GM21381 (cell line): ENCODE measurements around the gene TMEM131L.

Source experiments
- ATAC-seq: cut with Tn5 transposase; IDR thresholded peaks from one replicate; pipeline ENCODE4 v1.9.1; 2021; ENCODE audit warnings: mild to moderate bottlenecking, moderate library complexity; ENCODE audit not compliant: unreplicated experiment

Gene TMEM131L

DNA sequence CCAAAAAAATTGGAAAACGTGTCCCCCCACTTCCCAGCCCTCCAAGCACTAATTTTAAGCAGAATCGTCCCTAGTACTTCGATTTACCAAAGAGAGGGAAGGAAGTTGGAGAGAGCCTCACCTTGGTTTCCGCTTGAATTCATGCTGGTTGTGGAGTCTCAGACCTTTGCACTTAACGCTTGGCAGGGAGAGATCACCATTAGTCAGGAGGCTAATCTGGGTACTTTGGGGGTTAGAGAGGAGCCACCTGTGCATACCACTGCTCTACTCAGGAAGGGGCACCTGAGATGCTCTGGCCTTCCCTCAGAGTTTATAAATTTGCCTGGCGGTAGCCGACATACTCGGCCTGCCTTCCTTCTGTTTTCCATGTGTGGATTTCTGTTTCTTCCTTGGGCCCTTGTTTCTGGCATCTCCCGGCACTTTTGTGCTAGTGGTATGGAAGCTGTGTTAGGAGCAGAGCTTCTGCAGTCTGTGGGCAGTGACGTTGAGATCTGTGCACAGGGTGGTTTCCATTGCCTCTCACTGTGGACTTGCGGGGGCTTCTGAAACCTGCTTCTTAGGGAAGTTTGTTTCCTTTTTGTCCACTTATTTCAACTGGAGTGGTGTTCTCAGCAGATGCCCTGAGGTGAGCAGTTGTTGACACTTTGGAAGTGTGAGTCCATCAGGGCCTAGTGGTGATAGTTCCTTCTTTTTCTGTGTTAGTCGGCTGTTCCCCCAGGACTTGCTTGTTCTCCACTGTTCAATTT lies 104.2 kb downstream of the TMEM131L start:
- ATAC-seq: no peak

DNA sequence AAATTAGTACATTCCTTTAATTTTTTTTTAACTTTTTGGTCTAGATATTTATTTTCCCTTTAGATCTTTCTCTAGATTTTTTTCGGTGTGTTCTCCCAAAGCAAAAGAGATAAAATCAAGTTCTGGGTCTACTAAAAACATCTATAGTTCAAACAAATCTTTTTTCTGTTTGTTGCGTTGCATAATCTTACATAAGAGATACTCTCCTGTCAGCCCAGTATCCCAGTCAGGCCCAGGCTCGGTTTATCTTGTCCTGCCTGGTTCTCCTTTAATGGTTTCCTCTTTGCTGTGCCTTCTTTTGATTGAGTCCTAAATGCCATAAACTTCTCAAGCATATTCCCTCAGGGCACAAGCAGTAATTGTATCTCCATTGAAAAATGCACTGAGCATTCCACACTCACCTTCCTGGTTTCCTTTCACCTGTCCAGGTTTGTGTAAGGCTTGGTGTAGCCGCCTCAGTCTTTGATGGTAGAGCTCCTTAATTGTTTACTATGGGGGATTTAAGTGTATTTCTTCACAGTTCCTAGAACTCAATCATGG lies 104.9 kb downstream of the TMEM131L start:
- ATAC-seq: no peak

DNA sequence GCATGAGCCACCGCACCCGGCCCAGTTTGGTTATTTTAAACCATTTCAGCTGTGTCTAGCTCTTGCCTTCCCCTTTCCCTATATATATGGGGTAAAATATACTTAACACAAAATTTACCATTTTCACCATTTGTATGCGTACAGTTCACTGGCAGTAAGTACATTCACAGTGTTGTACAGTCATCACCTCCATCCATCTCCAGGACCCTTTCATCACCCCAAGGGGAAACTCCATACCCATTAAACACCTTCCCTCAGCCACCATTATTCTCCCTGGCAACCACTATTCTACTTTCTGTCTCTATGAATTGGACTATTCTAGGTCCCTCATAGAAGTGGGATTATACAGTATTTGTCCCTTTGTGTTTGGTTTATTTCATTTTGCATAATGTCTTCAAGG lies 106.4 kb downstream of the TMEM131L start:
- no peak for ATAC-seq

DNA sequence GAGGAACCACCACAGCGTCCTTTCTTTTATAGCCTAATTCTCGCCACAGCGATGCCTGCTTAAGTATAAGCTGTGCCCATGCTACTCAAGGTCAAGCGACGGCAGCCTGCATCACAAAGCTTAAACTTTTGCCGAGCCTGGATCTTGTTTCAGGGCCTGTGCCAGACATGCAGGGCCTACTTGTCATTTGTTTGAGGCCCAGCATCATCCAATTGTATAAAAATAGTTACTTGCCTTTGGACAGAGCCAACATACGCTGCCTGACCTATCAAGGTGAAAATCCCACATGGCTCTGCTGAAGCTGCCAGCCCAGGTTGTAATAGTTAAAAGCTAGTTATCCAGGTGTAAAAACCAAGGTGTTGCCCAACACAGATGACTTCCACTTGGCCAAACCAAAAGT lies 107.1 kb downstream of the TMEM131L start:
- no peak for ATAC-seq

DNA sequence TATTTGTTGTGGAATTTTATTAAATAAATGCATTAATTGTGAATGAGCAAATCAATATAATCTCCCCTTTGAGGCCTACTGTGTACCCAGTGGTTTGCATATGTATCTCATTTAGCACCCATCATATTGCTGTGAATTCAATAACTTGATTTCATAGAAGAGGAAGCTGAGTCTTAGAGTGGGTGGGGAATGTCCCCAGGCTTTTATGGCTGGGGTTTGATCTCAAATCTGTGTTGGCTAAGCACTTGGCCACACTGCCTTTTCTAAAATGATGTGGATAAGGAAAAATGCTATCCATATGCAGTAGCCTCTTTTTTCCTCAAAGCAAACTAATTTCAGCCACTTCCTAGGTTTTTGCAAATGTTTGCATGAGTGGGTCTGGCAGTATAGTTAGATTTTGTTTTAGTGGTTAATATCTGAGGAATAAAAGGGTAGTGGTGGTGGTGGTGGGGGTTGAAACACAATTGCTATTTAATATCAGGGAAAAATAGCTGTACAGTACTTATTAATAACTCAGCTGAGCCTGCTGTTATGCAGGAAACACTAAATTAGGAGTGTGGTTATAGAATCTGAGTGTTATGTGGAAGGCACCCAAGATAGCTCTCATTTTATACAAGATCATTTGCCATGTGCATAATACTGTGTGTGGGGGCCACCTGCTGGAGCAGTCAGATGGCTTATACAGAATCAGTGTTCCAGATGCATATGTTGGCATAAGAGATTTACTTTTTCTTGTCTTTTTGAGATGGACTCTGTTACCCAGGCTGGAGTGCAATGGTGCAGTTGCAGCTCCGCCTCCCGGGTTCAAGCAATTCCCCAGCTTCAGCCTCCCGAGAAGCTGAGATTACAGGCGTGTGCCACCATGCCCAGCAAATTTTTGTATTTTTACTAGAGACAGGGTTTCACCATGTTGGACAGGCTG lies 108.0 kb downstream of the TMEM131L start:
- no peak for ATAC-seq

DNA sequence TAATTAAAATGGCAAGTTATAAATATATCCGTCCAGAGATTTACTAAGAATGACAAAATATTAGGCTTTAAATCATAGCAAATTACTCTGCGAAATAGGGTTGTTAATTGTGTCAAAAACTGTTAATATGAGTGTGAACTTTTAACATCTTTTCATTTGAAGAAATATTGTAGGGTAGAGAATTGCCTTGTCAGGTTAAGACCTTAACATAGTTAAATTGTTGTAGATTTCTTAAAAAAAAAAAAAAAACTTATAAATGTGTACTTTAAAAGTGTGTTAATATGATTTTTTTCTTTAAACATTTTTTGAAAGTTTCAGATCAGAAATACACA lies 110.2 kb downstream of the TMEM131L start:
- ATAC-seq: no peak

DNA sequence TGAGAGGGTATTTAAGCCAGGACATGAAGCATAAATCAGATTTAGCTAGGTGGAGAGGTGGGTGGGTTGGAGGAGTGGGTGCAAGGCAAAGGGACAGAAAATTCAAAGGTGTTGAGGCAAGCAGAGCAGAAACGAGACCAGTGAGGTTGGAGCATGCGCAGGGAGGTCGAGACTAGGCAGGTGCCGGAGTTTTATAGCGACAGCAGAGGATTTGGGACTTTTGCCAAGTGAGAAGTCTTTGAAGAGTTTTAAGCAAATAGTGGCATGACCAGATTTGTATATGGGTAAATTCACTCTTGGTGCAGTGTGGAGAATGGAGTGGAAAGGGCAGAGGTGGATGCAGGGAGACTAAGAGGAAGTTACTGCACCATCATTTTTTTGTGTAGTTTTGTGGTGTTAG lies 110.9 kb downstream of the TMEM131L start:
- no peak for ATAC-seq

DNA sequence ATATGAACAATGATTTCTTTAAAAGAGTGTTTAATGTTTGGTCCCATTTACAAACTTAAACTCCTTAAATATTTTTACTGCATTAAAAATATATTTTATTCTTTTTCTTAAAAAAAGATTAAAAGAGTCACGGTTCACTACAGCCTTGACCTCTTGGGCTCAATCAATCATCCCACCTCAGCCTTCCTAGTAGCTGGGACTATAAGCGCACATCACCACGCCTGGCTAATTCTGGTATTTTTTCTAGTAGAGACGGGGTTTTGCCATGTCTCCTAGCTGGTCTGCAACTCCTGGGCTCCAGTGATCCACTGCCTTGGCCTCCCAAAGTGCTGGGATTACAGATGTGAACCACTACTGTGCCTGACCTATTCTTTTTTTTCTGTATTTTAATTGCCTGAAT lies 113.2 kb downstream of the TMEM131L start:
- no peak for ATAC-seq

DNA sequence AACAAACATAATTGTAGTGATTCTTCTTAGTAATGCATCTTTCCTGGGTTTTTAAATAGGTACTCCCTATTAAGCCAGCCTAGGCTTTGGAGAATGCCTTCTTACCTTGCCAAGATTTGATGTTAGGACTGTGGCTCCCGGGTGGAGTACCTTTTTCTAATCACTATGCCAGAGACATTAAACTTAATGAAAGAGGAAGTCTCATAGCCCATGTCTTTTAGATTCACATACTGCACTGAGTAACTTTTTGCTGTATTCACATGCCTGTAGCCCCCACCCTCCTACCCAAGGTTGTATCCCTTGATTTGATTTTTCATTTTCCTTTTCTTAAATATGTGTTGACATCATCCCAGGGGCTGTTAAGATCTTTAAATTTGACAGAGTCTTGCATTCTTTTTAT lies 113.7 kb downstream of the TMEM131L start:
- no peak for ATAC-seq

DNA sequence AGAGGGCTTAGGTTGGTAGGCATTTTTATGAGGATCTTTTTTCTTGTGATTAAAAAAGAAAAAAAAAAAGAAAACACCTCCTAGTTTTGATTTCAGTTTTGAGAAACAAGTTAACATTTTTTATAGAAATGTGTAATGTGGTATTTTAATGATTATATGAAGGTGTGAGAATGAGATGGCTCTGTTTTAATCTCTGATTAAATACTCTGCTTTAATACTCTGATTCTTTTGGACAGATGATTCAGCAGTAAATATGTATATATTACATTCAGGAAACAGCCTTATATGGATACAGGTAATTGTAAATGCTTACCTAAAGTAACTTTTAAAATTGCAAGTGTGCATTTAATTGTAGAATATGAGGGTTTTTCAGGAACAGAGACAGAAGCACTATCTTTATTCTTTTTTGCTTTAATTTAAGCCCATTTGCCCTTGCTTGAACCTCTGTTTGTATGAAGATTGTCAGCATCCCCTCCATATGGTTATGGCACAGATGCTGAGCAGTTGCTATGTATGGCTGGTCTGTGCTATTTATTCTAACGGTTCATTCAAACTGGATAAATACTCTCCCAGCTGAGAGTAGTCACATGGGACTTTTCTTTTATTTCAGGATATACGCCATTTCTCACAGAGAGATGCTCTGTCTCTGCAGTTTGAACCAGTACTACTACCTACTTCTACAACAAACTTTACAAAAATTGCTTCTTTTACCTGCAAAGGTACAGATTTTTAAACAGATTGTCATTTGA lies 117.0 kb downstream of the TMEM131L start:
- ATAC-seq: no peak

DNA sequence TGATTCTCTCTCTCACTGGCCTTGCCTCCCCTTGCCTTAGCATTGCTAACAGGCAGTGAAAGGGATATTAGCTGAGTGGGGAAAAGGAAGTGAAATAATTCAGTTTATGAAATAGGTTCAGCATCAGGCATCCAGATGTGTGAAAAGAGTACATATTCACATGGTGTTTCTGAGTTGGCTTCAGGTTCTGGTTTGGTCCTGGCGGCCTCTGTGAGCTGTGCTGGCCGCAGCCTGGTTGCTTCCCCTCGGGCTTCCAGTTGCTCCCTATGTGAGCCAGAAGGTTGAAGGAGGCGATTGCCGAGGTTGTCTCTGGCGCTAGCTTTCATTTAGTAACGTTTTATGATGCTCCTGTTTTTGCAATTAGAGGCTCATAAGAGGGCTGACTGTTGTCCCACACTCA lies 118.9 kb downstream of the TMEM131L start:
- ATAC-seq: no peak

DNA sequence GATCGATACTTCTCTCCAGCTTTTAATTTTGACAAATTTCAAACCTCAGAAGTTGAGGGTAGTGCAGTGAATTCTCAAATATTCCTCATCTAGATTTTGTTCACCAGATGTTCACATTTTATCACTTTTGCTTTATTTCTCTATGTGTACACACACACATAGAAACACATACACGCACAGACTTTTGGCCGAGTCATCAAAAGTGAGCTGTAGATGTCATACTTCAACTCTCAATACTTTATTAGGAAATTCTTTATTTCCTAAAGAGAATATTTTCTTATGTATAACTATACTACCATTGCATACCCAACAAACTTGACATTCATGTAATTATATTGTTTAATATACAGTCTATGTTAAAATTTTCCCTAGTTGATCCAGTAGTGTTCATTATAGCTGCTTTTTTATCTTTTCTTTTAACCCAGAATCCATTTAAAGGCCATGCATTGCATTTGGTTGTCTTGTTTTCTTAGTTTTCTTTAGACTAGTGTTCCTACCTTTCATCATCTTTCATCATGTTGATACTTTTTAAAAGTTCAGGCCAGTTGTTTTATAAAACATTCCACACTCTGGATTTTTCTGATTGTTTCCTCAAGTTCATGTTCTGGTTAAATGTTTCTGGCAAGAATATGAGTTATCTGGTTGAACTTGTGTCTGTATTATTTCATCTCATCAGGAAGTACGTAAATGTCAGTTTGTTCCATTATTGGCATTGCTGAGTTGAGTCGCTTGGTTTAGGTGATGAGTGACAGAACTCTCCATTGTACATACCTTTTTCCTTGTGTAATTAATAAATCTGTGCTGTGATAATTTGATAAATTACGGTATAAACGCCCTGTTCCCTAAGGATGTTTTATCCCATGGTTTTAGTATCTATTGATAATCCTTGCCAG lies 123.8 kb downstream of the TMEM131L start:
- ATAC-seq: no peak

DNA sequence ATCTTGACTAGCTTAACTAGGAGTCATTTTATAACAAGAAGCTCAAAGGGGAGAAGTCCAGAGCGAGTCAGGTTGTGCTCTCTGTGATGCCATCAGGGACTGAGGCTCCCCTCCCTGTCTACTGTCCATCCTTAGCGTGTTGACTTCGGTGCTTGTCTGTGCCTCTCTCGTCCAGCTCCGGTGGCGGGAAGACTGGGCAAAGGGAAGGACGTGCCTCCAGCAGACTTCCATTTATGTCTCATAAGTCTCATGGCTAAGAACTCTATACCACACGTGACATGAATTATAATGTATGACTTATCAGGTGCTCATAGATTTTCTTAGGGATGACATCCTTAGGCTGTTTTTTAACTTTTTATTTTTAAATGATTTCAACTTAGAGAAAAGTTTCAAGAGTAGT lies 125.3 kb downstream of the TMEM131L start:
- no peak for ATAC-seq

DNA sequence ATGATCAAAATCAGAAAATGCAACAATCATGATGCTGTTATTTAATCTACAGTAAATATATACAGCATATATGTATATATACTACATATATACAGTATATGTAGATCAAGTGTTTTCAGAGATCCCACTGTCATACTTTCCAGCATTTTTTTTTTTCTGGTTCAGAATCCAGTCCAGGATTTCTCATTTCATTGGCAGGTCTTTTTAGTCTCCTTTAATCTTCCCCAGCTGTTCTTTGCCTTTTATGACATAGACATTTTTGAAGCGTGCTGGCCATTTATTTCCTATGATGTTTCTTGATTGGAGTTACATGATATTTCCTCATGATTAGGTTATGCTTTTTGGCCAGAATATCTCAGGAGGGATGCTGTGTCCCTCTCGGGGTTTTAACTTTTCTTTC lies 125.9 kb downstream of the TMEM131L start:
- no peak for ATAC-seq

DNA sequence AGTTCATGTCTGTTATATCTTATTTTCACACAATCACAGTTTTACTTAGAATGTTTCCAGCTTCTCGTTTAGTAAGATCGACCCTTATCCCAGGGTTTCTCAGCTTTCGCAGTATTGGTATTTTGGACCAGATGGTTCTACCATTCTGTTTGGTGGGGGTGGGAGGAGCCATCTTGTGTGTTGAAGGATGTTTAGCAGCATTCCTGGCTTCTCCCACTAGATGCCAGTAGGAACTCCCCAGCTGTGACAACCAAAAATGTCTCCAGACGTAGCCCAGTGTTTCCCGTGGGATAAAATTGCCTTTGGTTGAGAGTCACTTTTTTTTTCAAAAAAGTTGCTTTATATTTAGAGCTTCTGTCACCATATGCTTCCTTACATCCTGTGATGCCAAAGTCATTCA lies 127.0 kb downstream of the TMEM131L start:
- no peak for ATAC-seq

DNA sequence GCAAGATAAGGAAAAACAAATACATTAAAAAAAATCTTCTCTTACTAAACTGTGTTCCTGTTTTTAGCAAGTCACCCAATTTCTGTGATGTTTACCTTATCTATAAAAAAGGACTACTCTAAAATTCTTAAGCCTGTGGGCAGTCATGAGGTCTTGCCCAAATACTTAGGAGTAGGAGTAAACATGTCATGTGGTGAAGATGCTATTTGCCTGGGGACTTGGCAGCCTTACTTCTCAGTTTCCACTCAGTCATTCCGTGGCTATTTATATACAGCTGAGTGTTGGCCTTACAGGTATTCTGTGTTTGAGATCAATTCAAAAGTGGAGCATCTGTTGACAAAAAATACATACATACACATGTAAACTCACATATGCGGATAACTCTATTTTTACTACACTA lies 128.1 kb downstream of the TMEM131L start:
- ATAC-seq: no peak

DNA sequence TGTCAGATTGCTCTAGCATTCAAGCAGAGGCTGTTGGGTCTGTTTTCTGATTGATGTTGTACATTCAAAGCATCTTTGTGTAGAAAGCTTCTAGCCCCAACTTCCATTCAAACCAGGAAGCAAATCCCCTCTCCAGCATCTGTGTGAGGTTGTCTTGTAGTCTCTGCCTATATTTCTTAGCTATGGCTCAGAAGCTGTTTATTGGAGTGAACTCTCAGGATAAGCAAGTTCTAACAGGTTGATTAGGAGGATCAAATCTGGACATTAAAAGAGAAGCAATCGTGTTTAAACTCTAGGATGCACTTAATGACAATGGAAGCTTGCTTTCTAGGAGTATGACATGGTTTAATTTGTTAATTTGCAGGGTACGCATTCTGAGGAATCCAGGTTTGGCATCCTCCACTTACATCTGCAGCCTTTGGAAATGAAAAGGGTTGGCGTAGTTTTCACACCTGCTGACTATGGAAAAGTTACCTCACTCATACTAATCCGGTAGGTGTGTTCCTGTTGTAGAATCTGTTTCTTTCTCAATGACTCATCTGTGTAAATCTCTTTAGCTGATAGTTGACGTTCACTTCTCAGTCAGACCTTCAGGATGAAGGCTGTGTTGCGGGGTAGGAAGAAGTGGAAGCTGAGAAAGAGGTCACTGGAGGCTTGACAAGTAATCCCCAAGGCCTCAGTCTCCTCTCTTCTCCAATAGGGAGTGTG lies 129.9 kb downstream of the TMEM131L start:
- ATAC-seq: no peak

DNA sequence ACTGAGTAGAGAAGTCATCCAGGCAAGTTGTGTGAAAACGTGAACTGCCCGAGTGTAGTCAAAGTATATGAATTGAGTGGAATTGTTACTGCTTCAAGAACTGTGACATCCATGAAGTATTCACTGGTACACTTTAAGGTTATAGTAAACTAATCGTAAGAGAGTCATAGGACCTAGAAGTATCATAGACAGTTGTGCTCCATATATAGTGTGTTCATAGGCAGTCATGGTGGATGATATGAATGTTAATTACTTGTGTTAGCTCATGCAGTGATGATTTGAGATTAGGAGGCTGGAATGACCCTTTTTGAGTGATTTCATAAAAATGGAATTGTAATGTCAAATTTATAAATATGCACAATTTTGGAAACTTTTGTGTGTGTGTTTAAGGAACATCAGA lies 136.6 kb downstream of the TMEM131L start:
- no peak for ATAC-seq

DNA sequence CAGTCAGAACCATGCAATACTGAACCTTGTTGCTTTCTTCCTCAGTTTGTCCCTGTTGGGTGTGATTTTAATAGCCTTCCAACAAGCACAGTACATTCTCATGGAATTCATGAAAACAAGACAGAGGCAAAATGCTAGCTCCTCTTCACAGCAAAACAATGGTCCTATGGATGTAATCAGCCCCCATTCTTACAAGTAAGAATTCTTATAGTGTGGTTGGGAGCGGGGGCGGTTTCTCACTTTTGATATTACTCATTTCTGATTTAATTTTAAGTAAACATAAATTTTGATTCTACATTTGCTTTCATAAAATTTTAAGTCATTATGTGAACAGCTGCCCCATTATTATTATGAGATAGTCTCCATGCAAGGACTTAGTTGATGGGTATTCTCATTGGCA lies 137.1 kb downstream of the TMEM131L start:
- ATAC-seq: no peak

DNA sequence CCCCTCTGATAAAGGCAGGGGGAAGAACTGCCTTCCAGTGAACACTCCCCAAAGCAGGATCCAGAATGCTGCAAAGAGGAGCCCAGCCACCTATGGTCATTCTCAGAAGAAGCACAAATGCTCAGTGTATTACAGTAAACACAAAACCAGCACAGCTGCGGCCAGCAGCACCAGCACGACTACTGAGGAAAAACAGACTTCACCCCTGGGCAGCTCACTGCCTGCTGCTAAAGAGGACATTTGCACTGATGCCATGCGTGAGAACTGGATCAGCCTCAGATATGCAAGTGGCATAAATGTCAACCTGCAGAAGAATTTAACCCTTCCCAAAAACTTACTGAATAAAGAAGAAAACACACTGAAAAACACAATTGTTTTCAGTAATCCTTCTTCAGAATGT lies 137.7 kb downstream of the TMEM131L start:
- no peak for ATAC-seq
